Dedifferentiated amniotic fluid mesenchymal stem cell (primary cell): ENCODE measurements around the gene P2RX5.
A peak's percentile ranks its signal among the peaks of the same experiment; 100 is the strongest.

Experiments
- DNase-seq: peaks from one replicate; pipeline ENCODE4 v3.0.0-alpha.2; 2016; ENCODE audit errors: extremely low spot score

P2RX5 gene

DNA sequence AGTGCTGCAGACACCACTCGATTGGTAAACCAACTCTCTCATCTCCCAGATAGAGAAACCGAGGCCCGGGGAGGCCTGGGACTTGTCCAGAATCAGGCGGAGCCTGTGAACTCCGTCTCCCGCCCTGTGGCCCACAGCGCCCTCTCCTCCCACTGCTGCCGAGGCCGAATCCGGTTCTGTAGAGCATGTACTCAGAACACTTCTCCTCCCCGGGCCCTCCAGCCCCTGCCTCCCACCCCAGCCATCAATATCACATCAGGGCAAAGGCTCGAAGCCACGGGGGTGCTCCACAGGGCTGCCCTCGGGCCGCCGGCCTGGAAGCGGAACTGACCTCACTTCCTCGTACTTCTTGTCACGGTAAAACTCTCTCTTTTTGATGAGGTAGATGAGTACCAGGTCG is 14.4 kb downstream of the P2RX5 start:
- no peak for DNase-seq

DNA sequence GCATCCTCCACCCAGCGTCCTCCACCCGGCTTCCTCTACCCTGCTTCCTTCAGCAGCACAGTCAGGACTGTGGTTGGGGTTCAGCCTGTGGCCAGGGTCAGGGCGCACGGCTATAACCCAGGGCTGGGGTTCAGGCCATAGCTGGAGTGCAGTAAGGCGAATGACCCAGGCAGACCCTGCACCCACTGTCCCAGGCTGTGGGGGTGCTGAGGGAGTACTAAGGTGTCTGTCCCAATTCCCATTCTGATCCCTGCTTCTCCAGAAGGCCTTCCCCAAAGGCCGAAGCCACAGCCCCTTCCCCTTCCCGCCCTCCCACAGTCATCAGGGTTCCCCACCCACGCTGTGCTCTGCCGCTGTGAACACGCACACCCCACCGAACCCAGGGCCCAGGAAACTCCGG is 14.9 kb downstream of the P2RX5 start:
- DNase-seq = no peak

DNA sequence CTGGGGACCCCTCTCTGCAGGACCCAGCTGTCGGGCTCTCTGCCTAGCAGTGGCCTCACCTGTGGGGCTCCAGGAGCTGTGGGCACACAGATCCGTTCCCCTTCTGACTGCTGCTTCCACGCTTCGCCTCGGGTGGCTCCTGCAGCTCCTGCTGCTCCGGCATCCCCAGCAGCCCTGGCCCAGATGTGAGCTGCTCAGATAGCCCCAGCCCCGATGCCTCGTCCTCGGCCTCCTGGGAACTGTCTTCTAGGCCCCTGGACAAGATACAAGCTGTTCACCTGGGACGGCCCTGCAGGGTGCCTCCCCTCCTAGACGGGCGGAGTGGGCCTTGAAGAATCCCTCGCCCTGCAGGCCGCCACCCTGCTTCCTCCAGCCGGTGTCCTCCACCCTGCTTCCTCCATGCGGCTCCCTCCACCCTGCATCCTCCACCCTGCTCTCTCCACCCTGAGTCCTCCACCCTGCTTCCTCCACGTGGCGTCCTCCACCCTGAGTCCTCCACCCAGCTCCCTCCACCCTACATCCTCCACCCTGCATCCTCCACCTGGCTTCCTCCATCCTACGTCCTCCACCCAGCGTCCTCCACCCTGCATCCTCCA is 16.3 kb downstream of the P2RX5 start:
- no peak for DNase-seq

- no peak for DNase-seq
Observed at GRCh38 chr17:3678821-3679530, 17.0 kb downstream of the P2RX5 start.

DNA sequence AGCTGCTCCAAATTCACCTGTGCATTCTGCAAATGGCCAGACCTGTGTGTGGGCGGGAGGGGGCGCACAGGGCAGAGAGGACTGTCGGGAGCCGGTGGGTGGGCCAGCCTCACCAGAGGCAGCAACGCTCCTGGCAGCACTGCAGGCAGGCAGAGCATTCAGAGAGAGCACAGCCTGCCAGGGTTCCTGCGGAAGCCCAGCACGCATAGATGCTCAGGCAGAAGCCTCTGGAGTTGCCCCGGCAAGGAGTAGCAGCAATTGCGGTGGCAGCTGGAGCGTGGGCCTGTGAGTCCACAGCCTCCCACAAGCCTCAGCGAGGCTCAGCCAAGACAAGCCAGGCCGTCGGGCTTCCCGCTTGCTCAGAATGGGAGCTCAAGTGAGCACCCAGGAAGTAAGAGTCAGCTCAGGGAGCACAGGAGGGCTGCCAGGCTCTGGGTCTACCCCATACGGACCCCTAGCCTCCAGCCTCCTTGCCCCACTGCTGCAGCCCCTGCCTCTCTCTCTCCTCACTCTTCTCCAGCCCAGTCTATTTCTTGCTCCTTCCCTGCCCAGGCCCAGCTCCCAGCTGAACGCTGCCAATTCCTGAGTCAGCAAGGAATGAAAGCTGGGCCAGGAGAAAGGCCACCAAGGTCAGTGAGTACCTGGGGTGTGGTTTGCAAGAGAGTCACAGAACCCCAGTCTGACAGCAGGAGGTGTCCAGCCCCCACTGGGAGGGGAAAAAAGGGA is 17.7 kb downstream of the P2RX5 start:
- DNase-seq = no peak

DNA sequence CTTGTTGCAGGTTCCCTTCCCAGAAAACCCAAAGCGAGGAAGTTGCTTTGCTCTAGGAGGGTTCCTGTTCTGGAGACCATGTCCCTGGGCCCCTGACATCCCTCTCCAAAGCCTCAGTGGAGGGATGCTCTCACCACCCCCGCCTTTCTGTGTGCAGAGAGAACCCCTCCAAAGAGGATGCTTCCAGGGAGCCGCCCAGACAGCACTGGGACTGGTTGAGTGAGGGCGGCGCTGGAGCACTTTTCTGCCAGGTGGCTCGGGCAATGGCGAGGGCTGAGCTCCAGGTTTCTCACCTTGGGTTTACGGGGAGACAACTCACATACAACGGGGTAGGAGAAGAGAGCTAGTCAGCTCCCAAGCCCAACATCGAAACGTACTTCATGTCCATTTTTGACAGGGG is 20.1 kb downstream of the P2RX5 start:
- no peak for DNase-seq

DNA sequence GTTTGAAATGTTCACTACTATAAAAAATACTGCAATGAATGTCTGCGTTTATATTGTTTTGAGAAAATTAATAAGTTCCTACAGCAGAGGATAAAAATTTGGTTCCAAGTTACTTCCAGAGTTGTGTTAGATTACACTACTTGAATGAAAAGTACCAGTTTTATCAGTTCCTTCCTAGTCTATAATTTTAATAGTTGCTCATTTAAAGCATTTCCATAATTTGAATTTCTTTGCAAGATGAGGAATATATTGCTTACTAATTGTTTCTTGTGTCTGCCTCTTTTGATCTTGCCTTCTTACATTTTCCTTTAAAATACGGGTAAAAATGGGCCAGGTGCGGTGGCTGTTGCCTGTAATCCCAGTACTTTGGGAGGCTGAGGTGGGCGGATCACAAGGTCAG is 23.4 kb downstream of the P2RX5 start:
- DNase-seq = no peak

- DNase-seq = no peak
Observed at GRCh38 chr17:3669548-3669947, 26.4 kb downstream of the P2RX5 start.

DNA sequence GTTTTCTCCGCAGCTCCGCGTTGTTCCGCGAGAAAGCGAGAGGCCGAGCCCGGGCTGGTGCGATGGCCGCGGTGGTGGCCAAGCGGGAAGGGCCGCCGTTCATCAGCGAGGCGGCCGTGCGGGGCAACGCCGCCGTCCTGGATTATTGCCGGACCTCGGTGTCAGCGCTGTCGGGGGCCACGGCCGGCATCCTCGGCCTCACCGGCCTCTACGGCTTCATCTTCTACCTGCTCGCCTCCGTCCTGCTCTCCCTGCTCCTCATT is 26.9 kb downstream of the P2RX5 start:
- DNase-seq = no peak

- DNase-seq = peak; percentile 98
Observed at GRCh38 chr17:3668279-3669084, 27.5 kb downstream of the P2RX5 start, which contains the start of the genes EMC6 and TAX1BP3. Gene EMC6, plus strand, starts transcription at chr17:3668812. Its CDS starts 335 bp downstream, at chr17:3669147. Gene TAX1BP3, minus strand, starts transcription at chr17:3668578. Its CDS starts 52 bp downstream, at chr17:3668526.

DNA sequence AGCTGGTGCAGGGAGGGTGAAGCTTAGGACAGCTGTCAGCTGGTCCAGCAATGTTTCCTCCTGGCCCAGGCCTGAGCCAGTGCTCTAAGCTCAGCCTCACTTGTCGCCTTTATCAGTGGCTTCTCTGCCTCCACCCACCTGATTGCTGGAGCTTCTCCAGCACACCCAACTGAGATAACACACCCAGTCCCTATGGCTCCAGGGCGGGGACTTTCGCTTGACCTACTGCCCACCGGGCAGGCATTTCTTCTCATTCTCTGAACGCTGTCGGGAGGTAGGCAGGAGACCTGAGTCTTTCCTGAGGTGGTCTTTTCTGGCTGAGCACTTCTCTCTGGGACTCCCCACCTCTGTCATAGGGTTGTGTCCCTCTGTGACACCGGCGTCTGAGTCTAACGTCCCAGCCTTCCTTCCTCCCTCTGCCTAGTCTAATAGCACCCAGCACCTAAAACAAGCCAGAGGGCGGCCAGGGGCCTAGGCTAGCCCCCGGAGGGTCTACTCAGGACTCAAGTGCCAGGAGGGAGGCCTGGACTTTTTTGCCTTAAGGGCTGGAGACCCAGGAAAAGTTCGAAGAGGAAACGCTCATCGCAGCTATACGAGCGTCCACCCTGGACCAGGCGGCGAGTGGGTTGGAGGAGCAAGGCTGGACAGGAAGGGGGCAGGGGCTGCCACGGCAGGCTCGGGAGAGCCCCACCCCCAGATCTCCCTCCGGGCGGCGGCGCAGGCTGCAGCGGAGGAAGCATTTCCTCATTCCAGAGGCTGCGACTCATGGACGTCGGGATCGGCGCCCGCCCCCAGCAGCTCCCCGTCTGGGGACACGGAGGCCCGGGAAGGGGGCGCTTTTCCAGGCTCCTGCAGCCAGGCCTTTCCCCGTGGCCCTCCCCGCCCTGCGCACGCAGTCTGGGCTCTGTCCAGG is 28.3 kb downstream of the P2RX5 start:
- peak; percentile 90 for DNase-seq

DNA sequence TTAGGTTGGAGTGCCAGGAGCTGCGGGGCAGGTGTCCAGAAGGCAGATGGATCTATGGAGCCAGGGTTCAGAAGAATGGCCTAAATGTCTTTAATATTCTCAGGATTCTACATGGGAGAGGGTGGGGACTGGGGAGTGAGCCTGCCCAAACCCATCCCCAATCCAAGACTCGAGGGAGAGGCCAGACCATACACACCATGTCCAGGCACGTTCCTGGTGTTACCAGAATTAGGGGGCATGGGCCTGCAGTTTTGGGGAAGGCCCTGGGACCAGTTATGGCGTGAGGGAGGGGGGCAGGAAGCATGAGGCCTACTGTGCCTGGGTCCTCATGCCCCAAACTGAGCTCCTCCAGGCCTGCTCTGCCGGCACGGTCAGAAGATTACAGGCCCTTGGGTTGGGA is 29.4 kb downstream of the P2RX5 start:
- no peak for DNase-seq

DNA sequence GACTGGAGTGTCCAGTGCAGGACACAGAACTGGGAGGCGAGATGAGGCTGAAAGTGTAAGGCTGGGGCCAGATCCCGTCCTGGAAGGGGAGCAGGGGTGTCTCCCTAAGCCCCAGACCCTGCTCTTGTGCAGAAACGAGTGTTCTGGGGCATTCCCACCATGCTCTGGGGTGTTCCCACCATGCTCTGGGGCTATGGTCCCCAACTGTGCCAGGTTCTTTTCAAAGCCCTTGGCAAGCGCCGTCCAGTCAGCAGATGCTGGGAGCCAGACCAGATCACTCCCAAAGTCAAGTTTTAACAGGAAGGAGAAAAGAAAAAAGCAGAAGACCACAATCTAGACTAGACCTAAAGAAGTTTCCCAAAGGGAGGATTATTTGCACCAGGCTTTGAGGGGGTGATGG is 30.1 kb downstream of the P2RX5 start:
- no peak for DNase-seq

GRCh38 chr17:3663102-3664011 is 32.6 kb downstream of the P2RX5 start:
- DNase-seq = no peak

GRCh38 chr17:3660311-3660891 is 35.6 kb downstream of the P2RX5 start:
- no peak for DNase-seq

- DNase-seq = peak; percentile 56
Observed at GRCh38 chr17:3659541-3660111, 36.3 kb downstream of the P2RX5 start.

DNA sequence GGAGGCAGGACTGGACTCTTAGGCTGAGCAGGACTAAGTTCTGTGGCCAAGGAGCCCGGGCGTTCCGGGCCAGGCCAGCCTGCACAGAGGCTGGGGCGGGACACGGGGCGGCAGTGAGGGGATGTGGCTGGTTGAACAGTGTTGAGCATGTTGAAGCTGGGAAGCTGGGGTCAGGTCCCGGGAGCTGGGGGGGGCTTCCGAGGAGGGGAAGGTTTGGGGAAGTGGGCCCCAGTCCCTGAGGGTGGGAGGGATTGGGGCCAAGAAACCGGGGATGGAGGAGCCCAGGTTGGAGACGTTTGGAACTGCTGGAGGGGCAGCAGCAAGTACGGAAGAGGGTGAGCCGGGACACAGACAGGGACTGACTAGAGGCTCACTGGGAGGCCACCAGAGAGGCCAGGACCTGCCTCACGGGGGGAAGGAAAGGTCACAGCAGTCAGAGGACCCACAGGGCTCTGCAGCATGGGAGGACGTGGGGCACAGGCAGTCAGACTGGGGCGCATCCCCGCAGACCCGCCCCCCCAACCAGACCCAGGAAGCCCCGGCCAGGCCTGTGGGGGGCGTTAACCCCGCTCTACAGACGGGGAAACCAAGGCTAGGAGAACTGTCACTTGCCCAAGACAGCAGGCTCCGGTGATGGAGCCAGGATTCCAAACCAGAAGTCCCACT is 37.0 kb downstream of the P2RX5 start:
- DNase-seq = no peak

GRCh38 chr17:3657874-3658783 is 37.8 kb downstream of the P2RX5 start:
- DNase-seq = no peak
